ENCODE results near the gene MACROD2. TPM values are rescaled to one million over a fixed set of nuclear protein-coding genes. Genes with fewer than 3 reads are reported as not detected.

MACROD2 gene
- total RNA-seq, 1 donor from 2014 or later = 78.2 TPM

DNA sequence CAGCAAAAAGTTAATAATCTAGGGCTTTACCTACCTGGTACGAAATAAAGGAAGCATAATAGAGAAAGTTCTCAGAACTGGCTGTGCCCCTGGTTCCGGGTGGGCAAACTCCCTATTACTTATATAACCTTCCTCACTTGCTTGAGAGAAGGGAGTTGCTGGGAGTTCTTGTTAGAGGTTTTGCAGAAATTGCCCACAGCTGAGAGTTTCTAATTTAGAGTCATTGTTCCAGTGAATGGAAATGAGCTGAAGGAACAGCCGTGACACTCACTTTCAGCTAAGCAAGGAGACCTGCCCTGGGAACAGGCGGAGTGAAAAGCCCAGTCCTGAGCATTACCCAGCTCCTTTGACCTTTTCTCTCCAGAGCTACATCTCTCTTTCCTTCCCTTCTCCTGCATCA lies 936.7 kb downstream of the MACROD2 start:
- no peak for ATAC-seq
- Histone ChIP-seq H3K9me3 (no peaks in the 10 kb centered on the region), H3K36me3 (no peaks in the 10 kb centered on the region), H3K4me3 (no peak overlapping the region), H3K27ac (no peak overlapping the region), H3K27me3 (no peaks in the 10 kb centered on the region), H3K4me1 (no peaks in the 10 kb centered on the region)
- TF ChIP-seq, protein P1, sequence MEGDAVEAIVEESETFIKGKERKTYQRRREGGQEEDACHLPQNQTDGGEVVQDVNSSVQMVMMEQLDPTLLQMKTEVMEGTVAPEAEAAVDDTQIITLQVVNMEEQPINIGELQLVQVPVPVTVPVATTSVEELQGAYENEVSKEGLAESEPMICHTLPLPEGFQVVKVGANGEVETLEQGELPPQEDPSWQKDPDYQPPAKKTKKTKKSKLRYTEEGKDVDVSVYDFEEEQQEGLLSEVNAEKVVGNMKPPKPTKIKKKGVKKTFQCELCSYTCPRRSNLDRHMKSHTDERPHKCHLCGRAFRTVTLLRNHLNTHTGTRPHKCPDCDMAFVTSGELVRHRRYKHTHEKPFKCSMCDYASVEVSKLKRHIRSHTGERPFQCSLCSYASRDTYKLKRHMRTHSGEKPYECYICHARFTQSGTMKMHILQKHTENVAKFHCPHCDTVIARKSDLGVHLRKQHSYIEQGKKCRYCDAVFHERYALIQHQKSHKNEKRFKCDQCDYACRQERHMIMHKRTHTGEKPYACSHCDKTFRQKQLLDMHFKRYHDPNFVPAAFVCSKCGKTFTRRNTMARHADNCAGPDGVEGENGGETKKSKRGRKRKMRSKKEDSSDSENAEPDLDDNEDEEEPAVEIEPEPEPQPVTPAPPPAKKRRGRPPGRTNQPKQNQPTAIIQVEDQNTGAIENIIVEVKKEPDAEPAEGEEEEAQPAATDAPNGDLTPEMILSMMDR (IDR thresholded peaks at IDR 0.05) = no peak
- intact Hi-C loops (cut with DNase I) = no loop called here
- DNase-seq = no peak

DNA sequence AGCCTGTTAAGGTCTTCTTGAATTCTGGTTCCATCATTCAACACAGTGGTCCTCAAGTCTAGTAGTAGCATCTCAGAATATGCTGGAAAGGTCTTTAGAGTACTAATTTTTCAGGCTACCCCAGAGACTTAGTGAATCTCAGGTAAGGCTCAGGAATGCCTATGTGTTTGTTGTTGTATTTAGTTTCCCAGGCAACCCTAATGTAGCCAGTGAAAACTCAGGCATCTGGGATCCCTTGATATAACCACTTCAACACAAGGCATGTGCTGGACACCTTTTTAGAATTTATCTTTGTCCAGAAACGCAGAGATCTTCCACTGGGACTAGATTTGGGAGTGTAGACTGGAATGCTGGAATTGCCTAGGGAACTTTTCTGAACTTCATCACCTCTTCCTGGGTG lies 940.0 kb downstream of the MACROD2 start:
- Histone ChIP-seq H3K9me3 (peaks cover 8% of the 10 kb centered on the region), H3K4me1 (no peaks in the 10 kb centered on the region), H3K27ac (no peak overlapping the region), H3K36me3 (no peaks in the 10 kb centered on the region), H3K4me3 (no peak overlapping the region), H3K27me3 (no peaks in the 10 kb centered on the region)
- ATAC-seq (no peak), DNase-seq (no peak)
- intact Hi-C loops (cut with DNase I) = no loop called here
- TF ChIP-seq, protein P1 (IDR thresholded peaks at IDR 0.05) = no peak

DNA sequence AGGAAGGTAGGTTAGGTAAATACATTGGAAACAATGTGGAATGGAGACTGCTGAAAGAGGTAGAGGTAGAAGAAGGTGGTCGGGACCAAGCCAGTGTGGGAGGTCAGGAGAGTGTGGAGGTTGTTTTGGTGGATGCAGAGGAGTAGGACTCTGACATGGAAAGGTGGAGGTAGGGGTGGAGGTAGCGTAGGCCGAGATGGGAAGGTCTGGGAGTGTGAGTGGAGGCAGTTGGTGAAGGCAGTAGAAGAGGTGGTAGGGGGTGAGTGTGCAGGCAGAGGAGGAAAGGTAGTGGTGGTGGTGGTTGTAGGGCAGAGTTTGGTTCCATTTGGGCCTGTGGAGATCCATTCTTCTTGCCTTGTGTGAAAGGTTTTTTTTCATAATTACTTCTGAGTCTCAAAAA lies 941.7 kb downstream of the MACROD2 start:
- TF ChIP-seq, protein P1 (IDR thresholded peaks at IDR 0.05) = no peak
- ATAC-seq (no peak), DNase-seq (no peak)
- H3K4me3 ChIP-seq = no peak overlapping the region
- H3K27ac ChIP-seq = no peak overlapping the region
- H3K36me3 ChIP-seq = no peaks in the 10 kb centered on the region
- H3K9me3 ChIP-seq = peaks cover 8% of the 10 kb centered on the region
- no peaks in the 10 kb centered on the region for H3K4me1 ChIP-seq
- no peaks in the 10 kb centered on the region for H3K27me3 ChIP-seq
- intact Hi-C loops (cut with DNase I) = no loop called here

DNA sequence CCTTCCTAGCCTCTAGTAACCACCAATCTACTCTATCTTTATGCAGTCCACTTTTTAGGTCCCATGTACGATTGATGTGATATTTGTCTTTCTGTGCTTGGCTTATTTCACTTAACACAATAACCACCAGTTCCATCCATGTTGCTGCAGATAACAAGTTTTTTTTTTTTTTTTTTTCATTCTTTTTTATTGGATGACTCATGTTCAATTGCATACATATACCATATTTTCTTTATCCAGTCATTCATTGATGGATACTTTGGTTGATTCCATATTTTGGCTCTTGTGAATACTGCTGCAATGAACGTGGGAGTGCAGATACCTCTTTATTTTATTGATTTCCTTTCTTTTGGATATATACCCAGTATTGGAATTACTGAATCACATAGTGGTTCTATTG lies 942.5 kb downstream of the MACROD2 start:
- TF ChIP-seq, protein P1 (IDR thresholded peaks at IDR 0.05) = no peak
- Histone ChIP-seq H3K4me1 (no peaks in the 10 kb centered on the region), H3K27me3 (no peaks in the 10 kb centered on the region), H3K9me3 (peaks cover 8% of the 10 kb centered on the region), H3K36me3 (no peaks in the 10 kb centered on the region), H3K27ac (no peak overlapping the region), H3K4me3 (no peak overlapping the region)
- intact Hi-C loops (cut with DNase I) = no loop called here
- DNase-seq (no peak), ATAC-seq (no peak)

DNA sequence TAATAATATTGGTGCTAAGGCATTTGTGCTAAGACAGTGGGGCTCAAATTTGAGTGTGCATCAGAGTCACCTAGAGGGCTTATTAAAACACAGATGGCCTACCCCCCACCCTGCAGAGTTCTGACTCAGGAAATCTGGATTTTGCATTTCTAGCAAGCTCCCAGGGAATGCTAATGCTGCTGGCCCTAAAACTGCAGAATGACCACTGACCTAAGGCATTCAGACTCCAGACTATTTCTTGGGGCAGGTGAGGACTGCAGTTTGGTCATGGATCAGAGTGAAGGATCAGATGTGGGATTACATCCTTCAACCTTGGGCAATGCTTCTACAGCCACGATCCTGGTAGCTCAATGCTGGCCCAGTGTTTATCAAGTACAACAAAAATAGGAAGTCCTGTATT lies 952.2 kb downstream of the MACROD2 start:
- H3K27me3 ChIP-seq = no peaks in the 10 kb centered on the region
- H3K27ac ChIP-seq = no peak overlapping the region
- DNase-seq (no peak), ATAC-seq (no peak)
- H3K4me3 ChIP-seq = no peak overlapping the region
- intact Hi-C loops (cut with DNase I) = no loop called here
- H3K4me1 ChIP-seq = no peaks in the 10 kb centered on the region
- TF ChIP-seq, protein P1 (IDR thresholded peaks at IDR 0.05) = no peak
- H3K9me3 ChIP-seq = no peaks in the 10 kb centered on the region
- no peaks in the 10 kb centered on the region for H3K36me3 ChIP-seq

DNA sequence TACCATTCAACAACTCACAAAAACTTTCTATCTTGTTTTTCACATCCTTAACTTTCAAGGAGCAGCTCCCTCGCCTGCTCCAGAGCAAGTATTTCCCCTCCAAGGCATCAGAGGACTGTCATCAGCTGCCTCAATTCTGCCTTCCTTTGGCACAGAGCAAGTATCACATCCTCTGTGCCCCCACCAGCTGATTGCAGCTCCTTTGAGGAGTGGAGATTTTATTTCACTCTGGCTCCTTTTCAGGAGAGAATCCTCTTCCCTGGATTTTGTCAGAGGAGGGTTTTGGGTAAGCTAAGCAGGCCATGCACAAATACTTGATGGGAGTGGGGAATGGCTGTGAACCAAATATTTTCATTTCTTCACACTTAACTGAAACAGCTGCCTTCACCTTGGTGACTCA lies 952.6 kb downstream of the MACROD2 start:
- ATAC-seq = no peak
- no peak for DNase-seq
- intact Hi-C loops (cut with DNase I) = no loop called here
- no peaks in the 10 kb centered on the region for H3K4me1 ChIP-seq
- H3K9me3 ChIP-seq = no peaks in the 10 kb centered on the region
- TF ChIP-seq, protein P1 (IDR thresholded peaks at IDR 0.05) = no peak
- no peaks in the 10 kb centered on the region for H3K36me3 ChIP-seq
- H3K27me3 ChIP-seq = no peaks in the 10 kb centered on the region
- H3K27ac ChIP-seq = no peak overlapping the region
- H3K4me3 ChIP-seq = no peak overlapping the region

All from upper lobe of right lung (tissue), 1 donor.